ENCODE results near the gene GPC5.

Gene GPC5

GRCh38 chr13:92429231-92429630 lies 1030.8 kb downstream of the GPC5 start:
- no peak for TF ChIP-seq CTCF (conservative IDR thresholded peaks at IDR 0.05)
- H3K27ac ChIP-seq = no peak overlapping the region

GRCh38 chr13:92433386-92433785 lies 1035.0 kb downstream of the GPC5 start:
- no peak overlapping the region for H3K27ac ChIP-seq
- TF ChIP-seq CTCF (conservative IDR thresholded peaks at IDR 0.05) = no peak

DNA sequence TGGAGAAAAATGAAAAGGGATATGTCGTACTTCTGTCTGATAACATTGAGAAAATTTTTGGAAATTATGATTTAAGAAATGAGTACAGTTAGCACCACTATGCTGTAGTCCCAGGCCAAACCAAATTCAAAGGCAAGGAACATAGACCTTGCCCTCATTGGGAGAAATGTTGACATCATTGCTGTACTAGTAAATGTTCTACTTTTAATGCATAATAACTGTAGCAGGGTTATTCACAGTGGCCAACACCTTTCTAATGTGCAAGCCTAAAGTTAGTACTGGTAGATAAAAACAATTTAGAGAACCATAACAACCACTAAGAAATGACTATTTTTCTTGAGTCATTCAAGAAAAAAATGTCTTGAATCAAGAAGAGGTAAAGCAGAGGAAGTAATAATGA lies 1035.5 kb downstream of the GPC5 start:
- TF ChIP-seq CTCF (conservative IDR thresholded peaks at IDR 0.05) = no peak
- H3K27ac ChIP-seq = no peak overlapping the region

DNA sequence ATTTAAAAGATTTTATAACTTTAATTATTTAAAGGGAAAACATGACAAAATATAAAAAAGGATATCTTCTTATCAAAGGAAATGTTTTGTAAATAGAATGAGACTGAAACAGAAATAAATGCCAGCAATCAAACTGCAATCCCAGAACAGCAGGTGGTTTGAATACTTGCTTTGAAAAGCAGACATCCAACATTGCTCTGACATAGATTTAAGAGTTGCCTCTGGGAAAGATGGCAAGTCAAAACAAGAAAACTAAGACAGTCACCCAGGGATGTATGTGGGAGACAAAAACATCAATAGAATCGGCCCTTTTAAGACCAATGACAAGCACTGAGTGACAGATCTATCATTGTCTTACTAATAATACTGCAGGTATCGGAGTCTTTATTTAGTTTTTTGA lies 1038.5 kb downstream of the GPC5 start:
- TF ChIP-seq CTCF (conservative IDR thresholded peaks at IDR 0.05) = no peak
- H3K27ac ChIP-seq = no peak overlapping the region

GRCh38 chr13:92444244-92444643 lies 1045.8 kb downstream of the GPC5 start:
- H3K27ac ChIP-seq = no peak overlapping the region
- no peak for TF ChIP-seq CTCF (conservative IDR thresholded peaks at IDR 0.05)

- TF ChIP-seq CTCF (conservative IDR thresholded peaks at IDR 0.05) = no peak
Measured at GRCh38 chr13:92451060-92451459, 1052.6 kb downstream of the GPC5 start.

DNA sequence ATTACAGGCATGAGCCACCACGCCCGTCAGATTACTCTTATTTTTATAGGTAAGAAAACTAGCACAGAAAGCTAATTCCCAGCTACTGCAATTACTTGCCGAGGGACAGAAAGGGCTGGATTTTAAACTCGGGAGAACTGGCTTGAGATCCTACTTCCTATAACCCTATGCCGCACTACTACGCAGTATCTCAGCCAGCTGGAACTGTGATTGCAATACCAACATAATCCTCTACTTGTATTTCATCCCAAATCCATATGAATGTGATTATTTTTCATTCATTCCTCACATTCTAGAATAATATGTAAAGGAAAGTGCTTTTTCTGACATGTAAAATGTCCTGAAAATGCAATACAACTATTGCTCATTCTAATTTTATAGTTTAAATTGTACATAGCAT lies 1054.4 kb downstream of the GPC5 start:
- H3K27ac ChIP-seq = no peak overlapping the region
- no peak for TF ChIP-seq CTCF (conservative IDR thresholded peaks at IDR 0.05)

More at GRCh38 chr13:92451060-92451459, 1052.6 kb downstream of the GPC5 start:
- H3K27ac ChIP-seq = no peak overlapping the region

DNA sequence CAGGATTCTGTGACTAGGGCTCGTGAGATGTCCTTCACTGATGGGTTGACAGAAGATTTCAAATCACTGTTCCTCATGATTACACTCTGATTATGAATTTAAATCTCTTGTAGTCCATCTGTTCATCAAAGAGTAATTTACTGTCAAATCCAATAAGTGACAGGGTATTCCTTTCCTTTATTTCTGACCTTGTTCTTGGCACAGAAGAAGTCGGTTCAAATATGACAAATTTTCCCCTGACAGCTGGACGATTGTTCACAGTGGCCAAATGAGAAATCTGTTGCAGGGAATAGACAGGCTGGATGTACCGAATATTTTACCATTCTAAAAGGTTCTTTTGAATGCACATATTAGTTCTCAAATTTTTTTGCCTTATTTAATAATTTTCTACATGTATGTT lies 1060.9 kb downstream of the GPC5 start:
- H3K27ac ChIP-seq = no peak overlapping the region
- TF ChIP-seq CTCF (conservative IDR thresholded peaks at IDR 0.05) = no peak
